Kidney tubule cell (primary cell): ENCODE measurements around the gene SLC50A1.

Source experiments
- DNase-seq: peaks from one replicate; pipeline ENCODE4 v3.0.0-alpha.2; 2018; ENCODE audit warnings: low spot score

SLC50A1 gene

DNA sequence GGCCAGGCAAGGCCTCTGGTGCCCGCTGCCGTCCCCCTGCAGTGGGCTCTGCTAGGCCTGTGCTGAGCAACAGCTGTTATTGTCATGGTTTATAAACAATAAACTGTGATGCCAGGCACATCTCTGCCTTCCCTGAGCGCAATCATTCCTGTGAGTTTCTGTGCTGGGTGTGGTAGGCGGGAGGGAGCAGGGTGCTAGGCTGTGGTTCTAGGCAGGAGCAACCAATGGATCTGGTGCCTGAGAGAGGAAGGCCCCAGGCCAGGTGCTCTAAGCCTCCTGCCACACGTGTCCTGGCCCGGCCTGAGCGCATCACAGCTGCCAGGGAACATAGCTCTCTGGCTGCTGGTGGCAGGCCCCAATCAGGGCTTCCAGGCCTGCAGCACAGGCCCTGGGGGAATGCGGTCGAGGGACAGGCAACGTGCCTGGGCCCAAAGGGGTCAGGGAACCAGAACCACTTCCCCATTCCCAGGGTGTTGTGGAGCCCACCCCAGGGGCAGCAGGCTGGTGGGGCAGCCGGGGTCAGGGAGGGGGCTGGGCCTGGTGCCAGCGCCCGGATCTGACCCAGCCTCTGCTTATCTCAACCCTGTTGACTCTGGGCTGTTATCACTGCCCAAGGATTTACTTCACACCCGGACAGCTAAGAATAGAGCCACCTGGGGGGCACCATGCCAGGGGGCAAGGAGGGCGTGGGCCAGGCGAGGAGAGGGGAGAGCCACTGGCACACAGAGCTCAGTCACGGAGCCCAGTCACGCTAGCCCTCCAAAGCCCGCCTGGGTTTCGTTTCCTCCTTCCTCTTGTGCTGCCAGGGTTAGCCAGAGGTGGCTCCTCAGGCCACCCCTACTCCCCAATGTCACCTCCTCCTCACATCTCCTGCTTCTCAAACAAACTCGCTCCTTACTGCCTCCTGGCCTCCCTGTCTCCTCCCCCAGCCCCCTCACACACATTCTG, 49.5 kb downstream of the SLC50A1 start:
- peak; percentile 65 for DNase-seq

DNA sequence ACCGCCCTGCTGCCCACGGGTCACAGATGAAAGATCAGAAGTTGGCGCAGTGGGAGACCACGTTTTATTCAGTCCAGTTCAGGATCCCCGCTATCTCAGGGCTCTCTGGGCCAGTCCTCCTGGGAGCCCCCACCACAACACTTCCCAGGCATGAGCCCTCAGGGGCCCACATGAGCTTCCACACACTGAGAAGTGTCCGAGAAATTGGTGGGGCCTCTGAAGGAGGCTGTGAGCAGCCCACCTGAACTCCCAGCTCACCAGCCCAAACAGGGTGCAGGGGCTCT, 50.1 kb downstream of the SLC50A1 start:
- DNase-seq = no peak

DNA sequence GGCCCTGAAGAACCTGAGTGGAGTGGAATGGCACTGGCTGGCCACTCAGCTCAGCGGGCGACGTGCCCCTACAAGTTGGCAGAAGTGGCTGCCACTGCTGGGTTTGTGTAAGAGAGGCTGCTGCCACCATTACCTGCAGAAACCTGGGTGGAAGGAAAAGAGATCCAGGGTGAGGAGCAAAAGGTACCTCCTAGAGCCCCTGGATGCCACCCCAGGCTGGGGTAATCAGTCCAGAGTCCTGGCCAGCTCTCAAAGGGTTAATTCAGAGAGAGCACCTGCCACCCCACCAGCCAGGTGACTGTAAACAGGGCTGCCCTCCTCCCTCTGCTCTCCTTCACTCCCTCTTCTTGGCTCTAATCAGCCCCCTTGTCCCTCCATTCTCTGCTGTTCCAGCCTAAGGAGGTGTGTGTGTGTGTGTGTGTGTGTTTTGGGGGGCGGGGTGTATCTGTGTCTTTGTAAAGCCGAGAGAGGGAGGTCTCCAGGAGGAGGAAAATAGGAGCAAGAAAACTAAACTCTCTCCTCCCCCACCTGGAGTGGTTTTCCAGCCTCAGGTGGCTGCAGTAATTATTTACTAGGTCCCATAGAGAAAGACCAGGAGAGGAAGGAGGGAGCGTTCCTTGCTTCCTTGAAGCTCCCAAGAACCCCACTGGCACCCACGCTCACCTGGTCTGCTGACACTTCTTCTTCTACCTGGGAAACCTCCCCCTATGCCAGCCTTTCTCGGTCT, 50.6 kb downstream of the SLC50A1 start:
- DNase-seq = peak; percentile 69

DNA sequence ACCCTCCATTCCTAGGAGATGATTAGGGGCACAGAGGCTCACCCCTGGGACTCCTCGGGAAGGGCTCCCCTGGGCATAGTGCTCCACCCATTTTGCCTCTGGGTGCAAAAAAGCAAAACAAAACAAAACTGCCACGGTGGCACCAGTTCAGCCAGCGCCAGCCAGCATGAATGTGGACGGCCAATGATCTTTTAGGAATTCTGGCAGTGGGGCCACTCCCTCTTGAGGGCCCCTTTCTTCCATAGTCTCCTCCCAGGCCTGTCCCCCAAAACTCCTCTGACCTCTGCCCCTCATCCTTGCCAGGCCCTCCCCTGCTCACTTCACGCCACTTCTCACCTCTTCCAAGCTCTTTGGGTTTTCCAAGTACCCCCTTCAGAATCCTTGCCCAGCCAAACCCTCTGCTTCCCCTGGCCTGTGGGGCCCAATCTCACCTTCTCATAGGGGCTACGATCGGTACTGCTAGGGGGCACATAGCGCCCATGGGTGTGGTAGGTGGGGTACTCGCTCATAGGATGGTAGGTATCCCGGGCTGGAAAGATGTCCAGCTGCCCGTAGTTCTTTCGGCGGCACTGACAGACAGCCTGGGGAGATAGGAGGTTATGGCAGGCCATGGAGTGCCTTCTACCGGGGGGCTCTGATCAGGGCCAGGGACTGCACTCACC, 51.3 kb downstream of the SLC50A1 start:
- DNase-seq = no peak

DNA sequence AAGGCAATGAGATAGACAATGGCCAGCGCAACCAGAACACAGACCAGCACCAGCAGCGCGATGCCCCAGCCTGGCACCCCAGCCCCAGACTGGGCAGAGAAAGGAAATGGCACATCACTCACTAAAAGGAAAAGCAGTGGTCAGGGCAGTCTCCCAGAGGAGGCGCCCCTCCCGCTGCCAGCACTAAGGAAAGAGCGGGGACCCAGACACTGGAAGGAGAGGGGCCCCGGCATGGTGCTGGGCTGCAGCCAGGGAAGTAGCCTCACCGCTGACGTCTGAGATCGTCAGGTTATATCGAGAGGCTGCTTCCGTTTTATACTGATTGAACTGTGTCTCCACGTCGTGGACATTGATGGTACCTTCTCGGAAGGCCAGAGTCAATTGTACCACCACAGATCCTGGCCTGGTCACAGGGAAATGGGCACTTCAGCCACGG, 51.8 kb downstream of the SLC50A1 start:
- DNase-seq = no peak

DNA sequence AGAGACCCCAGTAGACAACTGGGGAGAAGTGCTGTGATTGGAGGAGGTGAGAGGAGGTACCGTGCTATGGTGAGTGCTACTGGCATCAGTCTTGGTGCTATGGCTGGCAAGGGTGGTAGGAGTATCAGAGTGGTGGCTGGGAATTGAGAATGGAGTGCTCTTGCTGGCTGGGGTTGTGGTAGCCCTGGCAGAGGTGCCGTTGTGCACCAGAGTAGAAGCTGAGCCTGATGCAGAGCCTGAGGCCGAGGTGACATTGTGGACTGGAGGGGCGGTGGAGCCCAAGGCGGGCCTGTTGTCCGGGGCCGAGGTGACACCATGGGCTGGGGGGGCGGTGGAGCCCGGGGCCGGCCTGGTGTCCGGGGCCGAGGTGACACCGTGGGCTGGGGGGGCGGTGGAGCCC, 52.6 kb downstream of the SLC50A1 start:
- DNase-seq = no peak
